Left renal cortex interstitium (tissue), 4 donors: ENCODE data around the gene NTRK2. TPM values are rescaled to one million over a fixed set of nuclear protein-coding genes. Genes with fewer than 3 reads are reported as not detected.
"Not testable (repeated sequence)": the region's sequence is repeated elsewhere in the genome, so short reads cannot be mapped to it uniquely, and the experiment has no call there.

Experiments
- DNase-seq, 4 donors: peaks; one replicate each; pipeline ENCODE4 v3.0.0-alpha.2; 2013; ENCODE audit warnings: low read depth in 4 of 4, low spot score in 2 of 4, missing footprints in 1 of 4
- polyA plus RNA-seq, 4 donors: library from polyadenylated mRNA; unstranded; fragments of 120-200 nt; gene quantifications; one replicate each; pipeline ENCODE4 v1.2.1, GENCODE V29; 2013; ENCODE audit not compliant: insufficient read length in 4 of 4

The NTRK2 gene
- polyA plus RNA-seq, 4 donors: 101 to 113 (median 108) TPM

GRCh38 chr9:85040821-85041465 is 371.4 kb downstream of the NTRK2 start:
- peak in 1 of 4 donors; percentile 53 for DNase-seq

GRCh38 chr9:85041466-85042137 is 372.1 kb downstream of the NTRK2 start:
- DNase-seq: no peak

GRCh38 chr9:85042981-85043647 is 373.6 kb downstream of the NTRK2 start:
- DNase-seq: no peak

GRCh38 chr9:85045271-85045670 is 375.7 kb downstream of the NTRK2 start:
- DNase-seq: no peak

- DNase-seq: no peak
Observed at GRCh38 chr9:85046475-85046874, 376.9 kb downstream of the NTRK2 start.

GRCh38 chr9:85053206-85053786 is 383.8 kb downstream of the NTRK2 start:
- DNase-seq: no peak

GRCh38 chr9:85054017-85054416 is 384.5 kb downstream of the NTRK2 start:
- DNase-seq: no peak

GRCh38 chr9:85055506-85056202 is 386.1 kb downstream of the NTRK2 start:
- DNase-seq: no peak

- DNase-seq: no peak
Observed at GRCh38 chr9:85056203-85056572, 386.7 kb downstream of the NTRK2 start.

GRCh38 chr9:85061969-85062368 is 392.4 kb downstream of the NTRK2 start:
- no peak for DNase-seq

- DNase-seq: no peak
Observed at GRCh38 chr9:85062385-85063022, 393.0 kb downstream of the NTRK2 start.

- DNase-seq: no peak
Observed at GRCh38 chr9:85064811-85065371, 395.4 kb downstream of the NTRK2 start.

- no peak for DNase-seq
Observed at GRCh38 chr9:85067792-85068191, 398.3 kb downstream of the NTRK2 start.

GRCh38 chr9:85069421-85069820 is 399.9 kb downstream of the NTRK2 start:
- not testable (repeated sequence) for DNase-seq
